LNCAP (cell line): Measurements from ENCODE around the gene ORAI3.

Experiments
- CTCF ChIP-seq: fragments of 450-650 bp; IDR thresholded peaks from 2 replicates; pipeline ENCODE4 v1.5.1; 2017; ENCODE audit warnings: mild to moderate bottlenecking

Gene ORAI3

GRCh38 chr16:30920891-30921290, 28.0 kb upstream of the ORAI3 start:
- TF ChIP-seq CTCF: no peak

DNA sequence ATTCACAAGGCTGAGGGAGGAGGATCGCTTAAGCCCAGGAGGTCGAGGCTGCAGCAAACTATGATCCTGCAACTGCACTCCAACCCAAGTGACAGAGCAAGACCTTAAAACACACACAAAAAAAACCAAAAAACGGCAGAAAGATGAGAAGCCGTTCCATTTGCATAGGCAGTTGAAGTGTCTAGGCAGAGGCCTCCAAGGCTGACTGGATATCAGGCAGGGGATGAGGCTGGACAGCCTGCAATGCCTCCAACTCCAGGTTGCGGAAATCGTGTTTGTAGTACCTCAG, 27.5 kb upstream of the ORAI3 start:
- no peak for TF ChIP-seq CTCF

GRCh38 chr16:30921748-30922419, 27.0 kb upstream of the ORAI3 start:
- peak; percentile 85 for TF ChIP-seq CTCF

- TF ChIP-seq CTCF: no peak
Observed at GRCh38 chr16:30922420-30922959, 26.4 kb upstream of the ORAI3 start.

DNA sequence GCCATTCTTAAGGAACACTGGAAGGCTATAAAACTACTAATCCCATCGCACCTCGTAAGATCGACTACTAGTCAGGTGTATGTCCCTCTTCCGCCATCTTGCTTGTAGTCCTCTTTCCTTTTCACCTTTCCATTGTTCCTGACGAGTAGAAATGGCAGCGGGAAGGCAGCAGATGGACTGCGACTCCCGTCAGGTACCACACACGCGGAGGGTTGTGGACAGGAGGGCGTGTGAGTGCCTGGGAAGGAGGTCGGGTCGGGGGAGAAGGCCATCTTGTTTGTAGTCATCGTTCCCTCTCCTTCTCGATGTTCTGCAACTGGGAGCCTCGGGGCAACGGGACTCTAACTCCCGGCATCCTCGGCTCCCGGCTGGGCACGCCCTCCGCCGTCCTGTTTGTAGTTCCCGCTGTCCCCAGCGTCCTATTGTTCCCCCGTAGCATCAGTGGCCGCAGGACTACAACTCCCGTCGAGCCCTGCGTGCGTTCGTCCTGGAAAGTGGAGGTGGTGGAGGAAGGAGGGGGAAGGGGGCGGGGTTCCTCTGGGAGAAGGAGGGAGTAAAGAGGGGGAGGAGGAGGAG, 25.8 kb upstream of the ORAI3 start:
- TF ChIP-seq CTCF: no peak

DNA sequence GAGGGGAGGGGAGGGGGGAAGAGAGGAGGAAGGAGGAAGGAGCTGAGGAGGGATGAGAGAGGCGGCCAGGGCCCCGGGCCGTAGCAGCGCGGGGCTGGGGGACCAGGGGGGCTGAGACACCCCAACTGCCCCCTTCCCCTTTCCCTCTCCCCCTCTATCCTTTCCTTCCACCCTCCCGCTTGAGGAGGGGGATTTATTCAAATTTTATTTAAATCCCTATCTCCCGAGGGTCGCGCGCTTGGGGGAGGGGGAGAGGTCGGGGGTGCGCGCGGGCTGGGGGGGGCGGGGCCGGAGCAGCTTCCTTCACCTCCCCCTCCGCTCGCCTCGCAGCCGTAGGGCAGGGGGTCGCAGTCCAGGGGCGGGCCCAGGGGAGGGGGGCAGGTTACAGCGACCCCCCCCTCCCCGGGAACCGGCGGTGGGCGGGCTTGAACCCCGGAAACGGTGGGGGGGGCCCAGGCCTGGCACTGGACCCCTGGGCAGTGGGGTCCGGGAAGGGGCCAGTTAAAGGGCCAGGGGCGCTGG, 25.3 kb upstream of the ORAI3 start, which contains the start of gene FBXL19:
Gene FBXL19 (plus strand): TSS at position 19 of the 522 bp plus-strand sequence. CDS start 2,183 bp downstream, outside the sequence.
- TF ChIP-seq CTCF: no peak

DNA sequence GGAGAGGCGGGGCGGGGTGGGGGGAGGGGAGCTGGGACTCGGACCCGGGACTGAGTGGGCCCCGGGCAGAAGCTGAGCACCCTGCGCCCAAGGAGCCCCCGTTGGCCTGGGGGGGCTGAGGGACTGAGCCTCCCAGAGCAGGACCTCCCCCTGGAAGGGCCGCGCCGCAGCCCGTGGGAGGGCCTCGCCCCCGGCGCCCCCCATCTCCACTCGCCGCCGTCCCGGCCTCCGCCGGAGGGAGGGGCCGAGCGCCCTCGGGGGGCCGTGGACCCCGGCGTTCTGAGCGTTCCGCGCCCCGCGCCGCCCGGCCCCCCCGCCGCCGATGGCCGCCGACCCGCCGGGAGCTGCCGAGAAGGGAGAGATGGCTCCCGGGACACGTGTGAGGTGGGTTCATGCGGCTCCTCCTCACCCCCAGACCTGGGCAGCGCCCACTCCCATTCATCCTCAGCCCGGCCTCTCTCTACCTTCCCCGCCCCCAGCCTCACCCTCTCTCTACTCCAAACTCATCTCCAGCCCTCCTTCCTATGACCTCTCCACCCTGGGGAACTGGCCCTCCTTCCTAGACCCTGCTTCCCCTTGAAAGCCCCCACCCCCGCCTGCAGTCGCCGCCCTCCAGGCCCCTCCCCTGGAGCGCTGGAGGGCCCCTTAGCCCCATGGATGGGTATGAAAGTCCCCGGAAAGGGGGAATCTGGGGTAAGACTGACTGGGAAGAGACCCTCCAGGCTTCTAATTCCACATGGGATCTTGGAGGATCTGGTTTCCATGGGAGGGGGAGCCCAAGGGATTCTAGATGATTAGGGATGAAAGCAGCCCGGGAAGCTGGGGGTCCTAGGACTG, 24.6 kb upstream of the ORAI3 start:
- TF ChIP-seq CTCF: no peak
